WTC11 (cell line): Measurements from ENCODE around the gene ARHGAP15.

Source experiments
- MLX ChIP-seq: sonication (generic); formaldehyde crosslinking; IDR thresholded peaks from 2 replicates; pipeline ENCODE4 v1.8.1; 2023; ENCODE audit warnings: mild to moderate bottlenecking, missing genetic modification reagents, moderate library complexity
- NFYB ChIP-seq: sonication (generic); formaldehyde crosslinking; conservative IDR thresholded peaks from 2 replicates; pipeline ENCODE4 v1.8.0; 2022; ENCODE audit warnings: low read depth, missing genetic modification reagents
- PRDM15 ChIP-seq: sonication (generic); formaldehyde crosslinking; IDR thresholded peaks from 2 replicates; pipeline ENCODE4 v1.8.0; 2022; ENCODE audit warnings: missing genetic modification reagents
- TF ChIP-seq, protein P1 (sequence below): sonication (generic); formaldehyde crosslinking; IDR thresholded peaks from 2 replicates; pipeline ENCODE4 v1.8.1; 2023; ENCODE audit warnings: mild to moderate bottlenecking, missing genetic modification reagents, borderline replicate concordance

- TF ChIP-seq, protein P1, sequence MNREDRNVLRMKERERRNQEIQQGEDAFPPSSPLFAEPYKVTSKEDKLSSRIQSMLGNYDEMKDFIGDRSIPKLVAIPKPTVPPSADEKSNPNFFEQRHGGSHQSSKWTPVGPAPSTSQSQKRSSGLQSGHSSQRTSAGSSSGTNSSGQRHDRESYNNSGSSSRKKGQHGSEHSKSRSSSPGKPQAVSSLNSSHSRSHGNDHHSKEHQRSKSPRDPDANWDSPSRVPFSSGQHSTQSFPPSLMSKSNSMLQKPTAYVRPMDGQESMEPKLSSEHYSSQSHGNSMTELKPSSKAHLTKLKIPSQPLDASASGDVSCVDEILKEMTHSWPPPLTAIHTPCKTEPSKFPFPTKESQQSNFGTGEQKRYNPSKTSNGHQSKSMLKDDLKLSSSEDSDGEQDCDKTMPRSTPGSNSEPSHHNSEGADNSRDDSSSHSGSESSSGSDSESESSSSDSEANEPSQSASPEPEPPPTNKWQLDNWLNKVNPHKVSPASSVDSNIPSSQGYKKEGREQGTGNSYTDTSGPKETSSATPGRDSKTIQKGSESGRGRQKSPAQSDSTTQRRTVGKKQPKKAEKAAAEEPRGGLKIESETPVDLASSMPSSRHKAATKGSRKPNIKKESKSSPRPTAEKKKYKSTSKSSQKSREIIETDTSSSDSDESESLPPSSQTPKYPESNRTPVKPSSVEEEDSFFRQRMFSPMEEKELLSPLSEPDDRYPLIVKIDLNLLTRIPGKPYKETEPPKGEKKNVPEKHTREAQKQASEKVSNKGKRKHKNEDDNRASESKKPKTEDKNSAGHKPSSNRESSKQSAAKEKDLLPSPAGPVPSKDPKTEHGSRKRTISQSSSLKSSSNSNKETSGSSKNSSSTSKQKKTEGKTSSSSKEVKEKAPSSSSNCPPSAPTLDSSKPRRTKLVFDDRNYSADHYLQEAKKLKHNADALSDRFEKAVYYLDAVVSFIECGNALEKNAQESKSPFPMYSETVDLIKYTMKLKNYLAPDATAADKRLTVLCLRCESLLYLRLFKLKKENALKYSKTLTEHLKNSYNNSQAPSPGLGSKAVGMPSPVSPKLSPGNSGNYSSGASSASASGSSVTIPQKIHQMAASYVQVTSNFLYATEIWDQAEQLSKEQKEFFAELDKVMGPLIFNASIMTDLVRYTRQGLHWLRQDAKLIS (CRISPR knock-in tag) = no peak
- TF ChIP-seq NFYB = no peak
- TF ChIP-seq PRDM15 = no peak
- TF ChIP-seq MLX (CRISPR knock-in tag) = no peak
These were observed 8.1 kb upstream of the ARHGAP15 start for GRCh38 chr2:143121079-143121478.
